HG02759 (cell line): ENCODE results near the gene SECISBP2L.
A peak's percentile ranks its signal among the peaks of the same experiment; 100 is the strongest.
"Not testable (repeated sequence)": the region's sequence is repeated elsewhere in the genome, so short reads cannot be mapped to it uniquely, and the experiment has no call there.

Experiments used
- ATAC-seq: cut with Tn5 transposase; IDR thresholded peaks from one replicate; pipeline ENCODE4 v1.9.1; 2021; ENCODE audit warnings: mild to moderate bottlenecking, moderate library complexity; ENCODE audit not compliant: unreplicated experiment

SECISBP2L gene

DNA sequence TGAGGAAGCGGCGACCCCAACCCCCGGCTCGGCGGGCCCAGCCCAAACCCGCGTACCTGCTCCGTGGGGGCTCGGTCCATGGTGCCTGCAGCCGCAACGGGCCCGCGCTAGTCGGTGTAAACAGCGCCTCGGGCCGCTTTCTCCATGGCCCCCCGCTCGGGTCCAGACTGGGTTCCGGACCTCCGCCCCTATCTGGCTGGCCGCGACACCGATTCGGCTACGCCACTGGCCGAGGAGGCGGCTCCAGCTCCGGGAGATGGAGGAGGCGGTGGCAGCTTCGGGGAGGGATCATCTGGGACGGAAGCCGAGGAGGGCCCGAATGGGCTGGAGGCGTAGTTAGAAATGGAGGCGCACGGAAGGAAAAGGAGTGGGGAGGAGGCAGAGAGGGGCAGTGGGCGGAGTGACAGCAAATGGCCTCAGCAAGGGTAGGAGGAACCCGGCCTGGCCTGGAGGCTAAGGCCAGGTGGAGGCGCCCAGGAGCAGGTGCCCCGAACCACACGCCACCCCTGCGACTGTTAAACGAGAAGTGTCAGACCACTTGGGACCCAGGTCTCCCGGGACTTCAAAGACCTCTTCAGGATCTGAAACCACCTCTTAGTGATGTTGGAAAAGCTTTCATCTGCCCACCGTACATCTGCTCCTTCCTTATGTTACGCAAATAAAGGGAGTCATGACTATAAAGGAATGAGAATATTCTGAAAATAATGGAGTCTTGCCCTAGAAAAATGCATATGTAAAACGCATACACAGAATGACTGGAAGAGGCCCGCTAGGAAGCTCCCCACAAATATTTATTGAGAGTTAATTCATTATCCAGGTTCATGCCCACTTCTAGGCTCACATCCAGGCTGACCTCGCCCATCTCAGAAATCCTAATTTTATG is at the start of gene SECISBP2L:
SECISBP2L (minus strand) TSS at position 227 of the 883 bp plus-strand sequence; CDS start at position 80, 147 bp downstream.
- peak; percentile 94 for ATAC-seq

DNA sequence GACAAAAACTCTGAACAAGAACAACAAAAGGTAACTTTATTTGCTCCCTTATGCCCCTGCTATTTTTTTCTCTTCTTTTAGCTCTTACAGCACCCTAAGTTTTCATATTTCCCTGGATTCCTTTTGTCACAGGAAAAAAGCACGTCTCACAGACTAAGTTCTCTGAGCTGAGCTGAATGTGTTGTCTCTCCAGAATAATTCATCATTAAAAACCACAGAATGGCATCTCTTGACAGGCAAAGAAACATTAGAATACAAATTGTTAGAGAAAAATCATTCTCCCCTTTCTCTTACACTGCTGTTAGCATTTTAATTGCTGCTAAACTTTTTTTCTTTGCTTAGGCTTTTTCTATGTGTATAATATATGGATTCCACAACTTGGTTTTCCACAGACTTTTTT is 48.7 kb upstream of the SECISBP2L start:
- no peak for ATAC-seq

DNA sequence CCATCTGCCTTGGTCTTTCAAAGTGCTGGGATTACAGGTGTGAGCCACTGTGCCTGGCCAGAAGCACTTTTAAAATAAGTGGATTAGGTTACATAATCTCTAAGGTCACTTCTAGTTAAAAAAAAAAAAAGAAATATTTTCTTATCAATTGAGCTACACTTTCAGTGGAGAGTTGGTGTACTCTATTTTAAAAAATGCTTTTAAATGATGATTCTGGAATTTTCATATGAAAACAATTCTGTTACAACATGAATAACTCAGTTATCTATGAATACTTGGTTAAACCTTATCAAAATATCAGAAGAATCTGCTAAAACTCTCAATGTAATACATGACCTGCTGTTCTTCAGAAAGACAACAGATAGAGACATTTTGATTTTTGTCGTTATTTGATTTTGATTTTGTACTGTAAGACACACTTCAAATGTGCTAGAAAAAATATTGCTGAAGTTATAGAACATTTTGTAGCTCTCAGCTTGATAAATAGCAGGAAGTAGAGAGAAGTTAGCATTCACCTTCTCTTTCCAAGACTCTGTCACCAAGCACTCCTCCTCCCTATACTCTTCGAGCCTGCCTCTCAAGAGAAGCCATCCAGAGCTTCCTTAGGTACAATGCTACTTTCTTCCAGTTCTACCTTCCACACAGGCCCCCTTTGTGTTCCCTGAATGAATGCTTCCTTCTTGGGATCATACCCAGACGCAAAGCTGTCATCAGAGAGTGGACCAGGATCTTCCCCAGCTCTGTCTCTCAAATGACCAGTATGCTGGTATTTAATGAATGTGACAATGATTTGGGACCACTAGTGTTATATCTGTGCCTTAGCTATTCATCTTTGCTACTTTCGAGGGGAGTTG is 47.2 kb upstream of the SECISBP2L start:
- no peak for ATAC-seq

DNA sequence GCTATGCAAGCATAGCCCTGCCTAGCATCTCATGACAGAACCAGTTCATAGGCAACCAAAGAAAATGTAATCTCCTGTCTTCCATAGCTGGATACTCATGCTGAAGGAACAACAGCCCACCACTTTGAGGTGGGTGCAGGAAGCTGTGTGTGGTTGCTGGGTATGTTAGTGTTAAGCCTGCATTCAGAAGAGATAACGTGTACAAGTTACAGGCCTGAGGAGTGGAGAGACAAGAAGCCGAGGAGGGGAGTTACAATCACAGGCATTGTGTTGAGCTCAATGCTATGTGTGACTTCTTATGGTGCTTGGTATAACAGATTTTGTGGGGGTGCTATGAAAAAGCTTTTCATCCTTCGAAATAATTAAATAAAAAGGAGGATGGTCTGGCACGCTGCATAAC is 42.8 kb upstream of the SECISBP2L start:
- no peak for ATAC-seq

- ATAC-seq: no peak
These were observed 39.6 kb upstream of the SECISBP2L start for GRCh38 chr15:49085696-49086459.

DNA sequence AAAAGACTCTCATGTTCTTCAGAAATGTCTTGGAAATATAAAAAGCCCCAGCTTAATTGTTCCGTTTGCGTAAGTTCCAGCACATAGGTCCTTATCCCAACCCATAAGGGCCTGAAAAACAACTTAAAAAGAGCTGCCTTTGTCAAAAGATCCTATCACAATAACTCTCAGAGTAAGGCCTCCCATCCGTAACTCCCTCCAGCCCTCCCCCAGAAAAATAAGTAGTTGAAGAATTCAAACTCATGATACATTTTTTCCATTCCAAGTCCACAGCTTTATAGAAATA is 38.0 kb upstream of the SECISBP2L start:
- no peak for ATAC-seq

DNA sequence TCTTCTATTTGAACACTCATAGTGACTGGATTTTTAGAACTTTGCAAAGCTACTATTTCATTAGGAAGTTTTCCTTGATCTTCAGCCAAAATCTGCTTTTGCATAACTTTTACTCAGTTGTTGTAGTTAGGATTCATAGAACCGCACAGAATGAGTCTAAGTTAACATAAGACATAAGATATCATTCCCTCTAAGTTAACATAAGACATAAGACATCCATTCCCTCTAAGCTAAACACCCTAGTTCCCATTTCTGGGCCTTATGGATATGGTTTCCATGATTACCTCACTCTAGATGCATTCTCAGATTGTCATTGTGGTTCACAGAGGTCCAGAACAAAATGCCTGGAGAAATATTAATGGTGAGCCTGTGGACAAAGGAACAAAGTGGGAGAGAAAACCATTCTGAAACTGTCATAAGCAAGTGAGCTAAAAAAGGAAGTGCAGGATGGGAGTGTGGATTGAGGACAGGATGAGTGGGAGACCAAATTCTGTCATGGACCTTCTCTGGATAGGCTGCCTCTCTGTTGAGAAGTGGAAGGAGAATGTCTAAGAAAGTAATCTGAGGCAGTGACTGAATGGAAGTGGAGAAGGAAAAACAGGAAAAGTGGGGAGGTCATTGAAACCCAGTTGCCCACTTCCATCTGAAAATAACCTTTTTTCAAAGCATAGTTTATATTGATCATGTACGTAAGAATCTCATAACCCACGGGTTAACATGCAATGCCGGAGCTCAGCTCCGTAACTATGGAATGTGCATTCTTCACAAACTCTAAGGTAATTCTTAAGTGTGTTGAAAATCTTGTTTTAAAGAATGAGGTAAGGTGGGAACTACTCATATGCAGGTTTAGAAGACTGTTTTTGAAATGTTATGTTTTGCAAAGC is 37.4 kb upstream of the SECISBP2L start:
- ATAC-seq: no peak

- ATAC-seq: no peak
These were observed 36.7 kb upstream of the SECISBP2L start for GRCh38 chr15:49082960-49083359.

DNA sequence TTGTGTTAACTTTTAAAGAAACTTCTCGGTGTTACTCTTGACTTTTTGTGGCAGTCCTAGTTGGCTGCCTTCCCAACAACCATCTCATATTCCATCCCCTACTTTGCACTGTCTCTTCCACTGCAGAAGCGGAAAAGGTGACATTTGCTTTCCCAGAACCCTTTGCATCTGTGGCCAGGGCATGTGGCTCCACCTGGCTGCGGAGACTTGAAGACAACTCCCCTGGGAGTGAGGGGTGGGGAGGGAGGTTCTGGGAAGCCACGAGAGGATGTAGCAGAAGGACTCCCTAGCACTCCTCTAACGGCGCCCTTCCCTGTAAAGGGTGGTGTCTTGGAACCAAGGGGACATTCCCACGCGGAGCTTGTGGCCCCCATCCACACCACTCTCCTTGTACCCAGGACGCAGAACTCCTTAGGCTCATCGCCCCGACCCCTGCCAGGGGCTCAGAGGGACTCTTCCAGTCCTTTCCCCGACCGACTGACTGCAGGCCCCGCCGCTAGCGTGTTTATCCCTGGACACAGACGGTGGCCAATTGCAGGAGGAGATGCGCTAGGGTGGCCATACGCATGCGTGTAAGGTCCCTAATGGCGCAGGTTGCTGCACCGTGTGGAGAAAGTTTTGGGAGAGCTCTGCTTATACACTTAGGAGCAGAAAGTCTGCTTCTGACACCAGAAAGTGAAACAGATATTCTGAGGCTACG is 33.2 kb upstream of the SECISBP2L start:
- no peak for ATAC-seq

- ATAC-seq: no peak
These were observed 29.6 kb upstream of the SECISBP2L start for GRCh38 chr15:49075881-49076280.

DNA sequence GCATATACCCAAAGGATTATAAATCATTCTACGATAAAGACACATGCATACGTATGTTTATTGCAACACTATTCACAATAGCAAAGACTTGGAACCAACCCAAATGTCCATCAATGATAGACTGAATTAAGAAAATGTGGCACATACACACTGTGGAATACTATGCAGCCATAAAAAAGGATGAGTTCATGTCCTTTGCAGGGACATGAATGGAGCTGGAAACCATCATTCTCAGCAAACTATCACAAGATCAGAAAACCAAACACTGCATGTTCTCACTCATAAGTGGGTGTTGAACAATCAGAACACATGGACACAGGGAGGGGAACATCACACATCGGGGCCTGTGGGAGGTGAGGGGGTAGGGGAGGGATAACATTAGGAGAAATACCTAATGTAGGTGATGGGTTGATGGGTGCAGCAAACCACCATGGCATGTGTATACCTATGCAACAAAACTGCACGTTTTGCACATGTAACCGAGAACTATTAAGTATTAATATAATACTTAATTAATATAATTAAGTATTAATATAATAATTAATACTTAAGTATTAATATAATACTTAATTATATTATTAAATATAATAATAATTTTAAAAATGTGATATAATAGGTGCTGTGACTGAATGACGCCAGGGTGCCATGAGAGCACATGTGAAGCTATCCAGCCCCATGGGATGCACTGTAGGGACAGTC is 28.5 kb upstream of the SECISBP2L start:
- ATAC-seq: not testable (repeated sequence)

- no peak for ATAC-seq
These were observed 20.1 kb upstream of the SECISBP2L start for GRCh38 chr15:49066372-49066771.

DNA sequence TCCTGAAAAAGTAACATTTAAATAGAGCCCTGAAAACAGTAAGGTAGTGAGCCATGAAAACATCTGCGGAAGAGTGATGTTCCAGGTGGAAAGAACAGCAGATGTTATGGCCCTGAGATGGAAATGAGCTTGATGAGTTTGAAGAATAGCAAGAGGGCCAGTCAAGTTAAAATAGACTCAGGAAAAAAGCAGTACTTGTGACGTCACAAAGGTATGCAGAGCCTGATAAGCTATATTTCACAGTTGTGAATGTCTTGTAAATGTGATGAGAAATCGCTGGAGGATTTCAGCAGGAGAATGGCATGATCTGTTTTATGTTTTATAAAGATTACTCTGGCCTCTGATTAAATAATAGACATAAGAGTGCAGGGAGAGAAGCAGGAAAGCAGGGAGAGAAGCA is 18.6 kb upstream of the SECISBP2L start:
- no peak for ATAC-seq

DNA sequence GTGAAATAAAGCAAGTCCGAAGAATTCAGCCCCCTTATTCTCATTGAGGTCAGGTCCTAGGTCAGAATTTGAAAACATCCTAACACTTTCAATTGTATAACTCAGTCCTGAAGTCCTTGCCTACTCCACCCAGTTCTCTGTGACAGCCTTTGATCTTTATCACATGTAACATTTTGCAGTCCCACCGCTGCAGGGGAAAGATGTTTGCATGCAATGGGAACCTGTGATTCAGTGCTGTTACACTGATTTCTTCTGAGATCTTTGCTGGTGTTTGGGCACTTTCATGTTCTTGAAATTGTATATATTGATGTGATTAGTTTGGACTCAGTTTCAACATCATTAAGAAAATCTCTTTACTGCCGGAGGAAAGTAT is 18.0 kb upstream of the SECISBP2L start:
- ATAC-seq: no peak

DNA sequence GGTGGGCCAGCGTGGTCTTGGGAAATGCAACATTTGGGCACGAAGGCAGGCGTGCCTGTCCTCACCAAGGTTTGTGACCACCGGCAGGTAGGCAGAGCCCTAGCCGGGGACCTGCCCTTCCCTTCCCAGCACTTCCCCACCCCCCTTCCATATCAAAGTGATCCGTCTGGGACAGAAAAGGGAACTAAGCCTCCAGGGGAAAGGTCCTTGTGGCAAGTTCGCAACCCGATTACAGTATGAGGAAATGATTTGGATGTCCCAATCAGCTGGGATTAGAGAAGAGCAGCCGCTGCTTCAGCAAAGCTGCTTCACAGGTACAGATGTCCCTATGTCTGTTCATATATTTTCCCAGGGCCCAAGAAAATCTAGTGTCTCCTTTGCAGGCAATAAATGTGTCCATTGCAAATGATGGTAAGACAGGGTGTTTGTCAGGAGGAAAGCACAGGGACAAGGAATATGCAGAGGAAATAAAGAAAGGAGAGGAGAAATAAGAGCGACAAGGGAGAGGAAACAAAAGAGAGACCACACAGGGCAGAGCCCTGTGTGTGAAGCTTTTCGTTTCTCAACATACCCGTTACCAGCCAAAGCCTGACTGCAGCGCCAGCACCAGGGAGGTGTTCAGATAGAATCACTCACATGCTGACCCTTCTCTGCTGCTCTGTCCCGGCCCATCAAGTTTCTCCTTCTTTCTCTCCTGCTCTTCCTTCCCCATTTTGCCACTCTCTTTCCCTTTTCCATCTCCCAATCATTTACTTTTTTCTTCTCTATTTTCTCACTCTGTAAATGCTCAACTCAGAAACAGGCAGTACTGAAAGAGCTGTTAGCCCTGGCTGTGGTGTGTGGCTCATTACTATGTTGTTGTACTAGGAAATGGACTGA is 17.4 kb upstream of the SECISBP2L start:
- no peak for ATAC-seq

GRCh38 chr15:49062900-49063299 is 16.7 kb upstream of the SECISBP2L start:
- ATAC-seq: no peak

- ATAC-seq: no peak
These were observed 14.7 kb upstream of the SECISBP2L start for GRCh38 chr15:49060710-49061495.
